Epidermal melanocyte (primary cell): ENCODE results near the gene CDH4.
A peak's percentile ranks its signal among the peaks of the same experiment; 100 is the strongest.

ENCODE experiments used
- DNase-seq: peaks from one replicate; pipeline ENCODE4 v3.0.0; 2011; ENCODE audit warnings: low spot score; ENCODE audit not compliant: insufficient read length

Gene CDH4

DNA sequence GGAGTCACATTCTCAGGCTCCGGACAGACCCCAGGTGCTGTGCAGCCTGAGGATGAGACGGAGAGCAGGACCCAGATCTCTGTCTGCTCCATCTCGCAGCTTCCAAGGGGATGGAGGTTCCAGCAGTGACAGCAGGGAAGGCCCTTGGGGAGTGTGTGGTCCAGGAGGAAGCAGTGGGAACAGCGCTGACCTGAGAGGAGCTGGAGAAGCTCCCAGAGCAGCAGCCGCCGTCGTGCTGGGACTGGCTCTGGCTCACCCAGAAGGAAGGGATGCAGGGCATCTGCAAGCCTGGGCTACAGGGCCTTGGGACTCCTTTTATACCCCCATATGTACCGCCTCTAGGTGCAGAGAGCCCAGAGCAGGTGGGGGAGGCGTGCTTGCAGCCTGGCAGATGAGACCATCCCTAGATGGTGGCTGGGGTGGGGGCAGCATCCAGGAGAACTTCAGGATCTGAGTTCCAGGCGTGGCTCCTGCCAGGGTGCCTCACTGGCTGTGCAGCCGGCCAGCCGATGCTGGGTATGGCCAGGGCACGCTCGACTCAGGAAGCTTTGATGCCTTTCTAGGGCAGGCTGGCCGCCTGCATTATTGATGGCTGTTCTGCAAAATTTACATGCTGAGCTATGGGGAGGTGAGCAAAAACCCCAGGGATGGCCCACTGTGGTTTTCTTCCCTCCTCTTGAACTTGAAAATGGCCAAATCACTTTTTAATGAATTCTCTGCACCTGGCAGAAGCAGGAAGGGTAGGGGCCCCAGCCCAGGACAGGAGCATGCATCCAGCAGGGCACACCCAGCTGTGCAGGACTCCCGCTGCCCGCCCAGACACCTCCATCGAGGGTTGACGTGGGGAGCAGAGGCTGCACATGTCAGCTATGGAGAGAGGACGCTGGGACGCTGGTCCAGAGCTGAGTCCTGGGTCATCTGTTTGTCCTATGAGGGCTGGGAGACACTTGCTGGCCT lies 634.0 kb downstream of the CDH4 start:
- DNase-seq: no peak

DNA sequence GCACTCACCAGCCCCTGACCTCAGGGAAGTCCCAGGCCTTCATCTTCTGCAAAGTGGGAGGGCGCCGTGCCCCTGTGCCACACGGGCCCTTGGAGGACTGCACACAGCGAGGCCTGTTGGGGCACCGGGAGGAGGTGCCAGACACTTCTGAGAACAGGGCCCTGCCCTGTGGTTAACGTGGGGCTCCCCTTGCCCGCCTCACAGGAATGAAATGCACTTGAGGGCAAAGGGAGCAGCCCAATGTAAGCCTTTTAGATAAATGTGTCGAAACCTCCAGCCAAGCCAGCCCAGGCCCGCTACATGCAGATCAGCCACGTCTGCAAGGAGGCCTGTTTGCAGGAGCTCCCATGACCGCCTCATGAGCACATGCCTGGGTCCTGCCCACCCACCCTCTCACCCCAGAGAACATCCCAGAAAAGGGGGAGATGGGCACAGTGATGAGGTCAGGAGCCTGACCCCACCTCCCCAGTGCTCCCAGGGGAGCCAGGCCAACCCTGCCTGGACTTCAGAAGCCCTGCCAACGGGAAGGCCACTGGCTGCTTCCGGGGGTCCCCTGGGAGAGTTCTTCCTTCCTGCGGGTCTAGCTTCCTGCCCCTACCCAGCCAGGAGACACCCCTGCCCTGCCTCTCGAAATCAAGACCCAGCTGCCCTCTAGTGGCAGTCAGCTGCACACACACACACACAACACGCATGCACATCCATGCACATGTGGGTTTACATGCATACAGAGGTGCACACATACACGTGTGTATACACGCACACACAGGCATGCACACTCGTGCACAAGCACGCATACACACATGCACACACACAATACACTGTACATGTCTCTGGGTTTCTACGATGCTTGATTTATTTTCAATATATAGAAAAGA lies 634.9 kb downstream of the CDH4 start:
- DNase-seq: no peak

DNA sequence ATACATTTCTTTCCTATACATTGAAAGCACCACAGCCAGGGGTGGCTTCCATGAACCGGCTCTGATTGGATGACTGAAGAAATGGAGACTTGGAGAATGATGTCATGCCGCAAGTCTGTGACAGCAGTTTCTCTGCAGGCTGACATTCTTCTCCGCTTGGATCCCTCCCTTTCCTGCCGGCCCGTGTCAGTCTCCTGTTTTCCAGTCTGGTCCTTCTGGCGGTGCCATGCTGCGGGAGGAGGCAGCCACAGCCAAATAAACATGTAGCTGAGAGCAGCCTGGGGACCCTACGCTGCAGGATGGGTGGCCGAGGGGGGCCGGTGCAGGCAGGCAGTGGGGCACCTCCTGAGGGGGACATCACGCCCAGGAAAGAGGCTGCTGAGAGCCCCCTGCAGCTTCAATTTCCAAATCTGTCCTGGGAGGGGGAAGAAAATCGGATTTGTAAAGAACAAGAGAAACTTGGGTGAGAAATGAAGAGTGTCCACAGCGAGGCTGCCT lies 635.6 kb downstream of the CDH4 start:
- DNase-seq: no peak

DNA sequence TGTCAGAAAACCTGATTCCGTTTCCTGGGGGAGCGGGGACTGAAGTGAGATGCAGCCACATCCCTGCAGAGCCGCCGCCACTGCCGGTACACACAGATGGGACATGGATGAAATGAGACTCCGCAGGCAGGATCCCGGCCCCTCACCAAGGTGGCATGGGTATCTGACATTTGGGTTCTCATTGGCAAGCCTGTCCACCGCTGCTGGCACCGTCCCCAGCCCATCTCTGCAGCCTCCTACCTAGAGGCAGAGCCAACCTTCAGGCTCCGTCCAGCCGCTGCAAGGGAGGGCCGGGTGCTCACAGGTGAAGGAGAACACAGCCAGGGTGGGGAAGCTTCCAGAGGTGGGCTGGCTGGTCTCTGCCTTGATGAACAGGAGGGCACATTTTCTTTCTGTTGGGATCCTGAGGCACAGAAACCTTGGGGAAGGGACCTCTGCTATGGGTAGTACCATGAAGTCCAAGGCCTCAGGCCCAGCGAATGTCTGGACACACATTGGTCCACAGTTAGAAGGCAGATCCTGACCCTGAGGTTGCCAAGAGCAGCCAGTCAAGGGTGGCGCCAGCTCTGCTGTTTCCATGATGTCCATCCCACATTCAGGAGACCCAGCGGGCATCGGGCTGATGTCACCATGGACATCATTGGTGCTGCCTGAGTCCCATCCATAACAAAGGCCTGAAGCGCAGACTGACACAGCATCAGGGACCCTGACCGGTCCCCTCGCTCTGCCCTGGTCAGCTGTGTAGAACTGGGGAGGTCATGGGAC lies 636.2 kb downstream of the CDH4 start:
- DNase-seq: no peak

DNA sequence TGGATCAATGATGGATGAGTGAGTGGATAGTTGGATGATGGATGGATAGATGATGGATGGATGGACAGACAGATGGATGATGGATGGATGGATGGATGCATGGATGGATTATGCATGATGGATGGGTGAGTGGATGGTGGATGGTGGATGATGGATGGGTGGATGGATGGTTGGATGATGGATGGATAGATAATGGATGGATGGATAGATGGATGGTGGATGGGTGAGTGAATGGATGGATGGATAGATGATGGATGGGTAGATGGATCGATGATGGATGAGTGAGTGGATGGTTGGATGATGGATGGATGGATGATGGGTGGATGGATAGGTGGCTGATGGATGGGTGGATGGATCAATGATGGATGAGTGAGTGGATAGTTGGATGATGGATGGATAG lies 637.6 kb downstream of the CDH4 start:
- DNase-seq: no peak

DNA sequence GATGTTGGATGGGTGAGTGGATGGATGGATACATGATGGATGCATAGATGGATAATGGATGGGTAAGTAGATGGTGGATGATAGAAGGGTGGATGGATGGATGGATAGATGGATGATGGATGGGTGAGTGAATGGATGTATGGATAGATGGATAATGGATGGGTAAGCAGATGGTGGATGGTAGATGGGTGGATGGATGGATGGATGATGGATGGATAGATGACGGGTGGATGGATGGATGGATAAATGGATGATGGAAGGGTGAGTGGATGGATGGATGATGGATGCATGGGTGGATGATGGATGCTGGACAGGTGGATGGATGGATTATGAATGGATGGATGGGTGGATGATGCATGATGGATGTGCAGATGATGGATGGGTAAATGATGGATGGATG lies 638.1 kb downstream of the CDH4 start:
- DNase-seq: no peak

DNA sequence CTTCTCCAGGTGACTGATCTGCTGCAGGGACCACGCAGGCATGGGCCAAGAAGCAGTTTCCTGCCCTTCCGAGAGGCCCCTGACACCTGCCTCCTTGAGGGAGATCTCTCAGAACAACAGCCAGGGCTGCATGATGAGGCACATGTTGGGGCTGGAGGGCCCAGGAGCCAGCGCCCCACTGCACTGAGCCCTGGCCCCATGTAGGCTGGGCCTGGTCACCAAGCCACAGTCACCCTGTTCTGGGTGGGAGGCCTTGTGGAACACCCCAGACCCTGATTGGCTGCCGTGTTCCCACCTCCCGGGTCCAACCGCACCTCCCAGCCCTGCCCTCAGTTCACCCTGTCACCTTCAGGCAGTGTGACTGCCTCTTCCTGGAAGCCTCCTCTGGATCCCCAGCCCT lies 639.4 kb downstream of the CDH4 start:
- no peak for DNase-seq

DNA sequence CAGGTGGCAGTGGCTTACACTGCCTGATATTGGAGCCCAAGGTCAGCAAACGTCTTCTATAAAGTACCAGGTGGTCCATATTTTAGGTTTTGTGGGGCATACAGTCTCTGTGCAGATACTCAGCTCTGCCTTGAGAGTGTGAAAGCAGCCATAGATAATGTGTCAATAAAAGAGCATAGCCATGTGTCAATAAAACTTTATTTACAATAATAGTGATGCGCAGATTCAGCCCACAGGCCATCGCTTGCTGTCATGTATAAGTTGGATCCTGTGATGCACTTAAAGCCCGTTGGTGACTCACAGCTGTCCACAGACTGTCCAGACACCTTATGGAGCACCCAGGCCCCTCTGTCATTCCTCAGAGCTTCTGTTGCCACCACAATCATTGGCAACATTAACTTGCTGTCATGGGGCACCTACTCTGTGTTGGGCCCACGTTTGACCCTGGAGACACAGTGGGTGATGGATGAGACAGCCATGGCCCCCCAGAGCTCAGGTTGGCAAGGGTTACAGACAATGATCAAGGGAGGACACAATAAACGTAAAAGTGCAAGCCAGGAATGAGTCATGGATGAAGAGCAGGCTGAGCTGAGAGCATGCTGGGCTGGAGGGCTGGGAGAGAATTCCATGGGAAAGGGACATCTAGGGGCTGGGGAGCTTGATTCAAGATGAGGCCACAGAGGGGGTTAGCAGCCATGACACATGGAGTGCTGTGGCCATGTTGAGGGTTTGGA lies 640.0 kb downstream of the CDH4 start:
- no peak for DNase-seq

DNA sequence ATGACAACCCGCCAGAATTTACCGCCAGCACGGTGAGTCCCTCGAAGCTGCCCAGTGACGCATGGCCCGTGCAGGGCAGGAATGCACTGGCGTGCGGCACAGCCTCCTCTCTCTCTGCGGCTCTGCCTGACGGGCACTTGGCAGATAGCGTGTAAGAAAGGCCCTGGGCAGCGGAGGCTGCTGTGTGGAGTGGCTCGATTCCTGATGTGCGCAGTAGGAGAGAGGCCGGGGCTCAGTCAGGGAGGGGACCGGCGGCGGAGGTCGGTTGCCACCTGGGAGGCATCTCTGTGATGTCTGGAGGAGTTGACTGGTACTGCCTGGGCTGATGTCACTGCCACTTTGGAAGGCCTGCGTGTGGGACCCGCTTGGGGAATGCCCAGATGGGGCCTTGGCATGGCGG lies 643.0 kb downstream of the CDH4 start:
- DNase-seq: no peak

DNA sequence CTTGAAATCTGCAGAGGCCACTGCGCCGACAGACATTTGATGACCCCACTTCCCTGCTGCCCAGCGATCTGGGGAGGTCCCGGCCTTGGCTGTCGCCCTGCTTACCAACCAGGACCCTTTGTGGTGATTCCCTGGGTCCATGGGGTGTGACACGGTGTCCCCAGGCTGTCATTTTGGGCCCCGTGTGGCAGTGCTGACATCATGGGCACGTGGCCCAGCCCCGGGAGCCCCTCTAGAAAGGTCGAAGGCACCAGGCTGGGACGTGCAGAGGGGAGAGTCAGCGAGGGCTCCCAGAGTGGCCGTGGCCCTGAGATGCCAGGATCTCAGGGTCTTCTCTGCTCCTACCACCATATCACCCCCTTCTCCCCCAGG lies 643.6 kb downstream of the CDH4 start:
- DNase-seq: no peak

DNA sequence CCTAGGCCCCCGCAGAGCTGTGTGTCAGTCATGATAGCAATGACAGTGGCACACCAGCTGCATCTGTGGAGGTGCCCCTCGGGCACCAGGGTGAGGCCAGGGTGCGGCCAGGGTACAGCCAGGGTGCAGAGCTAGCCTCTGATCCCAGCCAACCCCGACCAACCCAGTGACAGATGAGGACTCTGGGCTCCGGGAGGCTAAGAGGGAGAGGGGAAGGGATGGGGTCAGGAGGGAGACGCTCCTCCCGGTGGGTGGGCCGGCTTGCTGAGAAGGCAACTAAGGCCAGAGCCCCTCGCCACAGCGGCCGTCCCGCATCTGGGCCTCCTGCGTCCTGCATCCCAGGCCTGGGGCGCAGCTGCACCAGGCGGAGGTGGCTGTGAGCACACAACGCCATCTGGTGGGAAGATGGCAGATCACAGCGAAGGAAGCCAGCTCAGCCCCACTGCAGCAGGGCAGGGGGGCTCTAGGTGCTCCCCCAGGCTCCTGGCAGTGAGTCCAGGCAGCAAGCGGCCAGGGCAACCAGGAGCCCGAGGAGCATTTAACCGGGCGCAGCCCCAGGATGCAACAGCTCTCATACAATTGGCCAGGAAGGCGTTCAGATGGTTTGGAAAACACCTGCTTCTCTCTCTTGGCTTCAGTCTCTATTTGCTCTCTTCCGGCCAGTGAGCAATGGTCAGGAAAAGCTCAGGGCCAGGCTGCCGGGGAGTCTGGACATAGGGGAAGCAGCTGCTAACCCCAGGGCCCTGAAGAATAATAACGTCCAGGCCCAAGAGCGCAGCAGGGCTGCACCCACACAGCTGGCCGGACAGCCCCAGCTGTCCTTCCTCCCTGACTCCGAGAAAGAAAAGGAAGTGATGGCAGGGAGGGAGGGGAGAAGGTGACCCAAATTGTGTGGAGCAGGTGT lies 644.2 kb downstream of the CDH4 start:
- DNase-seq: peak; percentile 73

DNA sequence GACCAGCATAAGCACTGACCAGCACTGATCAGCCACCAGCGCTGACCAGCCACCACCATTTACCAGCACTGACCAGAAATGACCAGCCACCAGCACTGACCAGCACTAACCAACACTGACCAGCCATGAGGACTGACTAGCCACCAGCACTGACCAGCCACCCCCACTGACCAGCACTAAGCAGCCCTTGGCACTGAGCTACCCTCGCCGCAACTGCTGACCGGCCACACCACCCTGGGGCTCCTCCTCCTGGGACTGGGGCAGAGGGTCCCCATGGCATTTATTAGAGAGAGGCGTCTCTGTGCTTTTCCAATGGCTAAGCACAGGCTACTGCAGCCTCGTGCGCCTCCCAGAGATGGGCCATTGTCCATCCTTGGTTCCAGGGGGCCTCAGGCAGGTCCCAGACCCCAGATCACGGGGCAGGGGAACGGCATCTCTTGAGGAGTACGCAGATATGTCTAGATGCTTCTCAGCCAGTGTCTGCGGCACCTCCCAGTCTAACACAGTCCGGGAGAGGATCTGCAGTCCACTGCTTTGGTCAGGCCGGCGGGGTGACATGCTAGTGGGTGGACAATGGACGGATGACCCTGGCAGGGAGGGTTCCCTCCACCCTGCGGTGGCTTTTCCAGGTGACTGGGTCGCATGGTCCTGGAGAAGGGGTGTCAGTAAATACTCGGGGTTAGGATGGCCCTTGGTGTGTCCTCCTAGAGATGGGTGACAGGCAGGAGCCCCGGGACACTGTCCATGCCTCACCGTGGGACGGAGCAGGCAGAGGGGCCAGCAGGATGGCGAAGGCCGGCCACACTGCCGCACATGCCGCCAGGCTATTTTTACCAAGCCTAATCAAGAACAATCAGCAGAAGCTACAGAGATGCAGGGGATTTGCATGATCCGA lies 645.6 kb downstream of the CDH4 start:
- DNase-seq: no peak

DNA sequence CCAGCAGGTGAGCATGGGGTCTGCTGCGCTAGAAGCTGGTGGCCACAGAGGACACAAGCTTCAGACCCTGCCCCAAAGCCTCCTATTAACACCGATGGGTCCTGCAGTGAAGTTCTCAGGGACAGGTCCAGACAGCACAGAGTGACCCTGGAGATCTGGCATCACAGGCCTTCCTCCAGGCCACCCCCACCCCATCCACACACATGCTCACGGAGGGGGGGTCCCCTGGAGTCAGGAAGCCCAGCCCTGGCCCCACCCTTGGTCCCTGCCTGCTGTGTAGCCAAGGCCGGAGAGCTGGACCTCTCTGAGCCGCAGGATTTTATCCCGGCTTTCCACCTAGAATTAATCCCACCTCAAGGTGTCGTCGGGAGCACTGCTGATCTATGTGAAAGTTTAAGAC lies 646.3 kb downstream of the CDH4 start:
- DNase-seq: no peak

DNA sequence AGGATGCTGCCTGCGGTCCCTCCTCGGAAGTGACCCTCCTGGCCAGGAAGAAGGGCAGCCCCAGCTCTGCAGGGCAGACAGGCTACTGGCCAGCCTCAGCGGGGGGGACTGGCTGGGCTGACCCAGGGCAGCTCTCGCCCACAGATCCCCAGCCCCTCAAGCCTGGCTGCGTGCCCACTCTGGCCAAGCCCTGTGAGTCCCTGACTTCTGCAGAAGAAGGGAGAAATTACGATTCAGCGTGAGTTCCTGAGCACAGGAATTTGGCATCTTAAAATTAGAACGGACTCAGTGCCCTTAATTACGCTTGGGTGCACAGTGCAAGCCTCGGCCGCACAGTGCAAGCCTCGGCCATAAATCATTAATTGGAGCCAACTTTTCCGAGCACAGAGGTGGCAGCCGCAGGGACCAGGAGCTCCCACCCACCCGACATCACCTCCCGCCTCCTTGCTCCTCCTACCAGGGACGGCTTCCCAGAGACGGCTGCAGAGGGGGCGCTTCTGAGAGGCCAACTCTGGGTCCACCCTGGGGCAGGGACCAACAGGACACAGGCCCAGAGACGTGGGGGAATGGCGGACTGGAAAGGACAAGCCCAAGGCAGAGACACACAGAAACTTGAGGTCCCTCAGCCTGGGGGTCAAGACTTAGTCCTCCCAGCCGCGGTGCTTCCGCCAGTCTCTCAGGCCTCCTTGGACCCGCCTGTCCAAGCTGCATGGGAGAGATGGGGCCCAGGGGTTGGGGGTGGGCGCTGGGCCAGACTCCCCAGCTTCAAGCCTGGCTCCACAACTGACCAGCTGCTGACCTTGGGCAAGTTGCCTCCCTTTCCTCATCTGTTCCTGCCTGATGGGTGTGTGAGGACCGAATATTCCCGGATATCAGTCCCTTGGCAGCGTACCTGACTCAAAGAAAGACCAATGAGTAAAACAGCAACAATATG lies 648.2 kb downstream of the CDH4 start:
- no peak for DNase-seq

DNA sequence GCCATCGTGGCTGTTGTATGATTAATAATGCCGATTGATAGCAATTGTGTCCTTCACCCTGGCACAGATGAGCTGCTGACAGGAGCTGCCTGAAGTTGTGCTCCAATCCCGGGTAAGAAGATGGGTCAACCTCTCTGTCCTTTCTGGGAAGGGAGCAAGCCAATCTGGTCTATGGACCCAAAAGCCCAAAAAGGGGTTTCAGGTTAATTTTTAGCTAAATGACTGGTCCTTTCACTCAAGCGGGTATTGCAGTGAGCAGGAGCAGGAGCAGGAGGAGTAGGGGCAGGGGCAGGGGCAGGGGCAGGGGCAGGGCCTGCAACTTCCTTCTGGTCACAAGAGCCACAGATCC lies 648.9 kb downstream of the CDH4 start:
- no peak for DNase-seq

DNA sequence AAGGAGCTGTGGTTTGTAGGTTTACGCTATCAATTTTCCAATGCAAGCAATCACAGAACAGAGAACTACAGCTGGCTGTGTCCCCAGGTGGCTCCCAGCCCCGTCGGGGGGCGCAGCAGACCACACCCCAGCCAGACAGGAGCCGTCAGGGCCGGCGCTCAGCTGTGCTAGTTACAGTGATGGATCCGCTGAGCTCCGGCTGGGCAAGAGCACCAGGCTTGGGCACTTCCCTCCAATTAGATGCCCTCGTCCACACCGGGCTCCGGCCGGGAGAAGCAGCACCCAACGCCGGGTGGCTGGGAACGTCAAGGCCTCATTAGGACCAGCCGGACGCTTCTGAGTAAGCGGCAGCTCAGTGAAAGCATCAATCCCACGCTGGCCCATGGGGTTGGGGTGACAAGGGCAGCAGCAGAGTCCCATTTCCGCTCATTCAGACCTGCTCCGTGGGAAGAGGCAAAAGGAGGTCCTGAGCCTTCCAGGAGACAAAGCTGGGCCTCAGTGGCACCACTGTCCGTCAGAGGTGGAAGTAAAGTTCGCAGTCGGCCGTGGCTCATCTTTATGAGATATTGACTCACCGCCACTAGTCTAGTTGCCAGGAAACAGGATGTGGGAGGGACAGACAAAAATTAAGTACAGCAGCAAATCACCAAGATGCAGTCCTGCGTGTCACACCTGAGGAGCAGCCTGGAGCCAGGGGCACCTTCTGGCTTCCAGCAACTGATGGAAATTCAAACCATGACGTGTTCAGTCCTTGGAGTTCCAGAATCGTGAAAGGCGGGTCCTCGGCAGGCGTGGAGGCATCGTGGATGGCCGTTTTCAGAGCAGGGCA lies 649.5 kb downstream of the CDH4 start:
- no peak for DNase-seq
